HUES64 (cell line): ENCODE data around the gene RCOR1.

ENCODE experiments used
- H3K27ac ChIP-seq: 2 replicates; pipeline ENCODE4 v1.7.0; 2013; ENCODE audit warnings: low read depth, low read length, inconsistent platforms
- H3K27me3 ChIP-seq: 2 replicates; pipeline ENCODE4 v1.6.1; 2013; ENCODE audit warnings: mild to moderate bottlenecking, low read length; ENCODE audit not compliant: insufficient read depth
- H3K36me3 ChIP-seq: 2 replicates; pipeline ENCODE4 v1.6.1; 2013; ENCODE audit warnings: mild to moderate bottlenecking, low read length; ENCODE audit not compliant: insufficient read depth
- H3K4me1 ChIP-seq: 2 replicates; pipeline ENCODE4 v1.6.1; 2013; ENCODE audit warnings: mild to moderate bottlenecking, low read length, moderate library complexity; ENCODE audit not compliant: insufficient read depth
- H3K4me3 ChIP-seq: 2 replicates; pipeline ENCODE4 v1.5.1; 2013; ENCODE audit warnings: mild to moderate bottlenecking, low read length, moderate library complexity
- H3K9ac ChIP-seq: 2 replicates; pipeline ENCODE4 v1.6.1; 2013; ENCODE audit warnings: mild to moderate bottlenecking, low read depth, low read length
- H3K9me3 ChIP-seq: 2 replicates; pipeline ENCODE4 v1.6.1; 2013; ENCODE audit warnings: low read depth, low read length; ENCODE audit not compliant: insufficient read depth
- WGBS: fragments of 150-250, 120-280 bp; methylation state at CpG from one replicate; pipeline ENCODE4 v1.1.7; 2013; ENCODE audit warnings: missing lambda C conversion rate; 5-methylcytosine and 5-hydroxymethylcytosine counted together

Gene RCOR1

DNA sequence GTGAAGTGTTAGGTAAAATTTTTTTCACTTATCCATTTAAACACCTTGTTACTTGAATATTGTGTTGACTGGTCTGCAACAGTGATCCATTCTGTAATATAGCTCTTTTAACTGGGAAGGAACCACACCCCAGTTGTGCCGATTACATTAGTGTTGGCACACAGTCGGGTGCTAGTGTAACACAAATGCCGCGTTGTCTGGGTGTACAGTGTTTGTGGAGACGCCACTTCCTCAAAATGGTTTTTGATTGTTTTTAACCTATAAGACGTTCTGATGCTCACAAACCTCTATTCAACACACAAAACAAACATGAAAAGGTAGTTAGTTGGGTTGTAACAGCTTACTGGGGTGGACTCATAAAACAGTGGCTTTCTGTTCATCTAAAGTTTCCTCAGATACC, 136.8 kb downstream of the RCOR1 start:
- Histone ChIP-seq H3K4me3 (no peak overlapping the region), H3K4me1 (no peaks in the 10 kb centered on the region), H3K27me3 (no peaks in the 10 kb centered on the region), H3K36me3 (peaks cover 61% of the 10 kb centered on the region), H3K9me3 (no peaks in the 10 kb centered on the region), H3K9ac (no peak overlapping the region), H3K27ac (no peak overlapping the region)
- 98% methylated on average over 4 of the region's 6 CpGs for WGBS

DNA sequence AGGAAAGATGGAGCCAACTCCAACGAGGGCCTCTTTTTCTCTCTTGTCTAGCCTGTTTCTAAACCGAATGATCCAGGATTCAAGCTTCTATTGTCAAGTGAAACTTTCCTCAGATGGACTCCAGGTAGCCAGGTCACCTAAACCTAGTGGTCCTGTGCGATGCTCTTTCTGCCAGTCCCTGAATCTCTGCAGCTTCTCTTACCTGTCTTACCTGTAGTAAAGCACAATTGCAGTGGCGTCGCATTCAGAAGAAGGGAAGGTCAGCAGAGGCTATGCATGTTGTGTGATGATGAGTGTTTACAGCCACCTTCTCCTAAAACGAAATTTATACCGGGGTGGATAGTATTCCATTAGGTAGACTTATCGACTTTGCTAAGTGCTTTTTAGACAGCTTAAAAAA, 137.4 kb downstream of the RCOR1 start:
- WGBS, result 96% methylated on average over 8 of the region's 8 CpGs
- no peaks in the 10 kb centered on the region for H3K9me3 ChIP-seq
- no peaks in the 10 kb centered on the region for H3K4me1 ChIP-seq
- no peaks in the 10 kb centered on the region for H3K27me3 ChIP-seq
- H3K27ac ChIP-seq, result no peak overlapping the region
- no peak overlapping the region for H3K9ac ChIP-seq
- no peak overlapping the region for H3K4me3 ChIP-seq
- H3K36me3 ChIP-seq, result peaks cover 56% of the 10 kb centered on the region

DNA sequence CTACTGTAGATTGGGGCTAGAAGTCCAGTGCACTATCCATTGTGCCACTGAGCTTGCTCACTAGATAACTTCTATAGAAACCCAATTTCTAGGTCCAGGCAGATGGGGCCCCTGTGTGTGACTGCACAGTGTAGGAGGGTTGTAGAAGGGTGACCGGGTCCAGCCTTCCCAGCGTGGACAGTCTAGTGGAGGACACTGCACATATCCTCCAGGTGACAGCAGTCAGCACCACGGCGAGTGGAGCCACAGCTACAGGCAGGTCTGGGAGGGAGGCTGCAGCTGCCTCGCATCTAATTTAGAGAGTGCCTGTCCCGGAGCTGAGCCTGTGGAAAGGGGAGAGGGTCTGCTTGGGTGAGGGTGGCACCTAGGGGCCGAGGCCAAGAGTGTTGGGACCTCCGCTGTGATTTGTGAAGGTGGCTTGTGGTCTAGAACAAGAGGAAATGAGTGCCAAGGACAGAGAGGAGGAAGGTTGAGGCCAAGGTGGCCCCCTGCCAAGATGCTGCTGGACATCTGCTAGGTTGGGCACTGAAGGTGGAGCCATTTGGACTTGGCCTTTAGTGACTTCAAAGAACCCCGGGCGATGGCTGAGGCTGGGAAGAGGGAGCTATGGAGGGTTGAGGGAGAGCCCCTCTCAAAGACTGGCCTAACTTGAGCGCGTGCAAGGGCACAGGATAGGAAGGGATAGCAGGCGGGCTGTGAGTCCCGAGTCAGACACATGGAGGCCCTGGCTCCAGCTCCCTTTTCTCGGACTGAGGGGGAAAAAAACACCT, 138.8 kb downstream of the RCOR1 start:
- H3K36me3 ChIP-seq, result peaks cover 41% of the 10 kb centered on the region
- no peak overlapping the region for H3K4me3 ChIP-seq
- H3K9me3 ChIP-seq, result no peaks in the 10 kb centered on the region
- H3K4me1 ChIP-seq, result no peaks in the 10 kb centered on the region
- H3K27me3 ChIP-seq, result no peaks in the 10 kb centered on the region
- no peak overlapping the region for H3K27ac ChIP-seq
- 92% methylated on average over 15 of the region's 15 CpGs for WGBS
- no peak overlapping the region for H3K9ac ChIP-seq

DNA sequence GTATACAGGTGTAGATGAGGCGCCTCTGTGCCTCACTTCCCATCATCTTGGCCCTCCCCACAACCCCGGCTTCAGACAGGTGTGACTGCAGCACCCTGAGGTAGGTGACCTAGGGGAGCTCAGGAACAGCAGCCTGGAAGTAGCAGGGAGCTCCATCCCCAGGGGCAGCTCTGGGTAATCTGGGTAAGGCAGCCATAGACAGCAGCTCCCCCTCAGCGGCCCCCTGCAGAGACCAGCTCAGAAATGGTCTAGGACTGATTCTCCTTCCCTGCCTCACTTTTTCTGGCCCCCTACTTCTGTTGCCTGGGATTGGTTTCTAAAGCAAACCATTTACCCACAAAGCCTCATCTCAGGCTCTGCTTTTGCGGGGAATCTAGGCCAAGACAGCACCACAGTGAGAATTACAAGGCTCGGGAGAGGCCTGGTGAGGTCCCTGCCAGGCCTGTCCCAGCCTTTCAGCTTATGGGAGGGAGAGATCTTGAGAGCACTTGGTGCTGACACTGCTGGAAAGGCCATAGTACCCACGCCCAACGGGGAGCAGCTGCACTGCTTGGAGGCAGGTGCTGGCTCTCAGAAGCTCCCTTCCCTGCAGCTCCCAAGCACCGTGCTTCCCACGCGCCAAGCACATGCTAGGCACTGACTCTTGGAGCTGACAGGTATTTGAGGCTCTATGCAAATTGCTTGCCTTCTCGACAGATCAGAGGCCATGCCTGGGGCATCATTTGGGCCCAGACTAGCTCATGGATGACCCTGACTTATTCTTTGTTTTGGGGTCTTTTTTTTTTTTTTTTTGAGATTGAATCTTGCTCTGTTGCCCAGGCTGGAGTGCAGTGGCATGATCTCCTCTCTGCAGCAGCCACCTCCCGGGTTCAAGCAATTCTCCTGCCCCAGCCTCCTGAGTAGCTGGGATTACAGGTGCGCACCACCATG, 139.7 kb downstream of the RCOR1 start:
- Histone ChIP-seq H3K27me3 (no peaks in the 10 kb centered on the region), H3K9me3 (no peaks in the 10 kb centered on the region), H3K4me3 (no peak overlapping the region), H3K9ac (no peak overlapping the region), H3K27ac (no peak overlapping the region), H3K36me3 (peaks cover 33% of the 10 kb centered on the region), H3K4me1 (no peaks in the 10 kb centered on the region)
- 89% methylated on average over 13 of the region's 13 CpGs for WGBS

DNA sequence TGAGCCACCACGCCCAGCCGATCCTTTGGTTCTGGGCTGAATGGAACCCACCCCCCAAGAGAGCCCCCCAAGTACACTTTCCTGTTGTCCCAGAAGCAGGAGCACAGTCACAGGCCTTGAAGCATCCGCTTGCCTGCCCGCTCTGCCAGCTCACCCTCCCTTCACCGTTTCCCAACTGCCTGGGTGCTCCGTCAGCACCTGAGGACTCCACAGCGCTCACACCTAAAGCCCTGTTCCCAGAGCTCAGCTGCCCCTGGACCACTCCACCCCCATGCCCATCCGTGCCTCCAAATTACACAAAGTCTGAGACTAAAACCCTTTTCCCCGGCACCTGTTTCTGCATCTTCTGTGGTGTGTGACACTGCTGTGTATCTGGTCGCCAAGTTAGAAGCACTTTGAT, 140.5 kb downstream of the RCOR1 start:
- no peaks in the 10 kb centered on the region for H3K27me3 ChIP-seq
- H3K36me3 ChIP-seq, result peaks cover 26% of the 10 kb centered on the region
- no peak overlapping the region for H3K27ac ChIP-seq
- no peak overlapping the region for H3K9ac ChIP-seq
- no peaks in the 10 kb centered on the region for H3K9me3 ChIP-seq
- no peaks in the 10 kb centered on the region for H3K4me1 ChIP-seq
- 96% methylated on average over 10 of the region's 10 CpGs for WGBS
- no peak overlapping the region for H3K4me3 ChIP-seq

DNA sequence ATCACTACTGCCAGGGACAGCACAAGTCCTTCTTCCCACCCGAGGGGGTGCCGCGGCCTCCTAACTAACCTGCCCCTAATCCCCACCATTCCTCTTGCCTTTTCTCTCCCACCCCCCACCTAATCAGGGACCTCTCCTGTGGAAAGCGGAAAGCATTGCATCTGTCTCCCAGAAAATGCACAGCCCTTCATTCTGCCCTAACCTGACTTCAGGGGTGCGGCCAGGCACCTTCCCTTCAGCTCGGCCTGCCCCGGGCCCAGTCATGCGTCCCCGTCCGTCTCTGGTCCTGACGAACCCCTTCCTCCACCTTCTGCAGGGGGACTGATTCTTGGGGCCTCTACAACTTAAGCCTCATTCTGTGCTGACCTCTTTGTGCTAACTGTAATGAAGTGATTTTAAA, 140.9 kb downstream of the RCOR1 start:
- H3K36me3 ChIP-seq, result peaks cover 22% of the 10 kb centered on the region
- no peak overlapping the region for H3K9ac ChIP-seq
- WGBS, result 91% methylated on average over 11 of the region's 11 CpGs
- H3K27ac ChIP-seq, result no peak overlapping the region
- no peaks in the 10 kb centered on the region for H3K27me3 ChIP-seq
- no peak overlapping the region for H3K4me3 ChIP-seq
- H3K9me3 ChIP-seq, result no peaks in the 10 kb centered on the region
- H3K4me1 ChIP-seq, result no peaks in the 10 kb centered on the region

DNA sequence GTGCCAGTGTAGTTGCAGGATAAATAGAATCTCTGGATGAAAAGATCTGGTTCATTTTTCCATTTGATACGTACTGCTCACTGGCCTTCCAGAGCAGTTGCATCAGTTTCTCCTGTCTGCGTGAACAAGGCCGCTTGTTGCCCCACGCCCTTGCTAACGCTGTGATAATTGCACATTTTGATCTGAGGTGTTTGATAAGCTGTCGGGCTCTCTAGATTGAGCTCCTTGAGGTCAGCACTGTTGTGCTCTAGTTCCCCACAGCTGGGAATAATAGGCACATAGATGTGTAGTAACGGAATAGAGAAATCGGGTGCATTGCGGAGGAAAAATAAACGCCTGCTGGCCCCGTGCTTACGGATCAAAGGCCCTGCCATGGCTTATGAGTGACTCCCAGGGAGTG, 142.0 kb downstream of the RCOR1 start:
- H3K27ac ChIP-seq, result no peak overlapping the region
- H3K9me3 ChIP-seq, result no peaks in the 10 kb centered on the region
- no peak overlapping the region for H3K9ac ChIP-seq
- no peaks in the 10 kb centered on the region for H3K27me3 ChIP-seq
- no peaks in the 10 kb centered on the region for H3K4me1 ChIP-seq
- H3K4me3 ChIP-seq, result no peak overlapping the region
- peaks cover 11% of the 10 kb centered on the region for H3K36me3 ChIP-seq
- 96% methylated on average over 12 of the region's 12 CpGs for WGBS

DNA sequence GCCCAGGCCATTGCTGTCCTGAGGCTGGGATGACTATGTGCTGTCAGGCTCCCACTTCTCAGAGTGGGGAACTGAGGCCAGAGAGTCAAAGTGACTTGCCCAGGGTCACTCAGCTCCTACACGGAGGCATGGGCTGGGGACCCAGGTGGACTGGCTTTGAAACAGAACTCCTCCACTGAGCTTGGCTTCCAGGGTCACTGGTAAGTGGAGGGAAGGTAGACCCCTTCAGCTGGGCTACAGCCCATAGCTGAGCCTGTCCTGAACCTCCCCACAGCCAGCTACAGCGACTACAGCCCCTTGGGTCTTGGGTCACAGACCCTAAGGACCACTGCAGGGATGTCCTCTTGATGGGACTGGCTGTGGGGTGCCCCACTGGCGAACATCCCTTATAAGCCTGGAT, 144.5 kb downstream of the RCOR1 start:
- Histone ChIP-seq H3K27ac (no peak overlapping the region), H3K9me3 (peaks cover 3% of the 10 kb centered on the region; the same call in 1 of the 2 replicates), H3K9ac (no peak overlapping the region), H3K27me3 (no peaks in the 10 kb centered on the region), H3K4me1 (no peaks in the 10 kb centered on the region), H3K4me3 (no peak overlapping the region), H3K36me3 (no peaks in the 10 kb centered on the region; the same call in 1 of the 2 replicates)
- WGBS, result 93% methylated on average over 3 of the region's 3 CpGs

DNA sequence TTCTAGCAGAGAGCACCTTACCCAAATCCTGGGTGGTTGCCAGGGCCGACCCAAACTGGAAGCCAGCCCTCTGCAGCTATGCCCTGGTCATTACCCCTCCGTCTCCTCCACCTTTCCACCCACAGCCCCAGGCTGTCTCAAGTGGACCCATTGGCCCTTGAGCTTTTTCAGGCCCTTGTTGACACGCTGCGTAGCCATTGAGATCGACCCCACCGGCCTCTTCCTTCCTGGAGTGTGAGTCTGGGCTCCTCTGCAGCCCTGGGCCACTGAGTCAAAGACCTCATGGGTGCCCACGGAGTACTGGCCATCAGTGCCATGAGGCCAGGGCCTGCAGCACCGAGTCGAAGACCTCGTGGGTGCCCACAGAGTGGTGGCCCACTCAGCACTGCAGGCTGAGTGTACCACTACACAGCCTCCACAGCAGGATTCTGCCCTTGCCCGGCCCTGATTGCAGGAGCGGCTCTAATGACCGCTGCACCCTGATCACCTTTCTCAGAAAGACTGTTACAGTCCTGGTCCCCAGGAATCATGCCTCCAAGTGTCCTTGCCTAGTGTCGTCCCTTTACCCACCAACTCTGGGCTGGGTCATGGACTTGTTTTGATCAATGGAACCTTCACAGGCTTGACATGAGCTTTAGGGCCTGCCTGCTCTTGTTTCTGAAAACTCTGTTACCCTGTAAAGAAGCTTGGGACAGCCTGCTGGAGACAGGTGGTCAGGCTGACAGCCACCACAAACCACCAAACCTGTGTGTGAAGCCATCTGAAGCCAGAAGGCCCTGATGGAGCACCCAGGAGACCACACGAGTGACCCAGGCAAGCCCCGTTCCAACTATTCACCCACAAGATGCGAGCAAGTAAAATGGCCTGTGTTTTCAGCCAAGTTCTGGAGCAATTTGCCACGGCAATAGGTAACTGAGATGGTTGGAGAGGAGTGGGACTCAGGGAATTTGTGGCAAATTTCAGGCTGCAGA, 145.2 kb downstream of the RCOR1 start:
- Histone ChIP-seq H3K27me3 (no peaks in the 10 kb centered on the region), H3K36me3 (no peaks in the 10 kb centered on the region; the same call in 1 of the 2 replicates), H3K4me3 (no peak overlapping the region), H3K9ac (no peak overlapping the region), H3K9me3 (peaks cover 3% of the 10 kb centered on the region; the same call in 1 of the 2 replicates), H3K27ac (no peak overlapping the region), H3K4me1 (no peaks in the 10 kb centered on the region)
- WGBS, result 95% methylated on average over 18 of the region's 18 CpGs

DNA sequence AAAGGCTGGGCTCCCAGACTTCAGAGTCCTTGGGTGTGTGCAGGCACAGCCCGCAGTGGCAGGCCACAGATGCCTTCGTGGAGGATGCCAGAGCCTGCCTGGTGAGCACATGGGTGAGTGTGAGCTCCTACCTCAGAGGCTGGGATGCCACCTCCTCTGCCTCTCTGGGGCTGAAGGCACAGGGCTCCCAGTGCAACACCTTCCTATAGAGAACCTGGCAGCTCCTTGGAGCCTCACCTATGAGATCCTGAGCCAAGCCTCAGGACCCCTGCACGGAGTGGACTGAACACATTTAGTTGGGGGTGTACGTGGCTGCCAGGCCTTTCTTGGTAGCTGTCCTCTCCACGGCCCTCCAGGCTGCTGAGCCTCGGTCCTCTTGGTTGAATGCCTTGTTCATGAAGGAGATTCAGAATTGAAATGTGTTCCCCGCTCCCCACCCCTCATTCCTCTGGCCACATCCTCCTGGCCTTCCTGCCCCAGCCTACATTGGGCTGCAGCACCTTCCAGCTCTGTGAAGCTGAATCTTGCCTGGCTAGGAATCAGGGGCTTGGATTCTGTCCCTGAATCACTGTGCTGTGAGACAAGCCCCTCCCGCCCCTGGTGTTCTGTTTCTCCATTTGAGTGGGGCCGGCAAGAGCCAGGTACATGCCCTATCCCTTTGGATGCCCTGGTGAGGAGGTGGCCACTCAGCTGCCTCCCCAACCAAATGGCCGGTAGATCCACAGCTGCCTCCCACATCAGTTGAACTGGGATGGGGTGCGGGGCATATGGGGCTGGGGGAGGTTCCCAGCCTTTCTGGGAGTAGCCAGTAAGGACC, 146.1 kb downstream of the RCOR1 start:
- H3K27ac ChIP-seq, result no peak overlapping the region
- H3K4me3 ChIP-seq, result no peak overlapping the region
- 91% methylated on average over 11 of the region's 11 CpGs for WGBS
- no peaks in the 10 kb centered on the region for H3K4me1 ChIP-seq
- H3K9me3 ChIP-seq, result peaks cover 3% of the 10 kb centered on the region; the same call in 1 of the 2 replicates
- no peaks in the 10 kb centered on the region; the same call in 1 of the 2 replicates for H3K36me3 ChIP-seq
- H3K27me3 ChIP-seq, result no peaks in the 10 kb centered on the region
- no peak overlapping the region for H3K9ac ChIP-seq
